Spinal cord (tissue), 10 donors: ENCODE measurements around the gene CLCNKA. TPM values are rescaled to one million over a fixed set of nuclear protein-coding genes. Genes with fewer than 3 reads are reported as not detected.

Experiments
- DNase-seq, 6 donors: peaks; one replicate each; pipeline versions ENCODE4 v3.0.0 to v3.0.0-alpha.2; 2013 to 2015; ENCODE audit warnings: low spot score in 6 of 6, low read depth in 4 of 6
- H3K27ac ChIP-seq: one replicate; pipeline ENCODE4 v1.5.1; 2013; ENCODE audit warnings: low read depth, low read length, control low read depth
- H3K27me3 ChIP-seq: one replicate; pipeline ENCODE4 v1.6.1; 2013; ENCODE audit warnings: low read length; ENCODE audit not compliant: control insufficient read depth, insufficient read depth
- H3K36me3 ChIP-seq: one replicate; pipeline ENCODE4 v1.6.1; 2013; ENCODE audit warnings: low read length; ENCODE audit not compliant: control insufficient read depth, insufficient read depth
- H3K4me1 ChIP-seq: one replicate; pipeline ENCODE4 v1.6.1; 2013; ENCODE audit warnings: low read length; ENCODE audit not compliant: control insufficient read depth, insufficient read depth
- H3K4me3 ChIP-seq: one replicate; pipeline ENCODE4 v1.5.1; 2013; ENCODE audit warnings: low read depth, low read length, control low read depth
- H3K9me3 ChIP-seq: one replicate; pipeline ENCODE4 v1.6.1; 2013; ENCODE audit warnings: low read length; ENCODE audit not compliant: control insufficient read depth, insufficient read depth
- WGBS: methylation state at CpG from one replicate; pipeline ENCODE4 v1.1.5; 2013; ENCODE audit warnings: missing lambda C conversion rate; ENCODE audit not compliant: insufficient coverage; 5-methylcytosine and 5-hydroxymethylcytosine counted together
- polyA plus RNA-seq, 2 donors: library from polyadenylated mRNA; unstranded; fragments of 120-200 nt; gene quantifications; one replicate each; pipeline ENCODE4 v1.2.1, GENCODE V29; 2013; ENCODE audit not compliant: insufficient read length in 2 of 2
- total RNA-seq, 2 donors: library from RNA; depleted of rRNA in 1 of 2; stranded (reverse); fragments of 120-200 nt in 1 of 2; fragments of >200 nt in 1 of 2; gene quantifications; one replicate each; pipeline versions ENCODE4 v1.2.3 to v1.2.4, GENCODE V29; 2013 to 2014
- donor health status: healthy.

CLCNKA gene
- total and polyA plus RNA-seq, 4 donors: 0.10 to 1.8 (median 1.0) TPM; not detected in 1

DNA sequence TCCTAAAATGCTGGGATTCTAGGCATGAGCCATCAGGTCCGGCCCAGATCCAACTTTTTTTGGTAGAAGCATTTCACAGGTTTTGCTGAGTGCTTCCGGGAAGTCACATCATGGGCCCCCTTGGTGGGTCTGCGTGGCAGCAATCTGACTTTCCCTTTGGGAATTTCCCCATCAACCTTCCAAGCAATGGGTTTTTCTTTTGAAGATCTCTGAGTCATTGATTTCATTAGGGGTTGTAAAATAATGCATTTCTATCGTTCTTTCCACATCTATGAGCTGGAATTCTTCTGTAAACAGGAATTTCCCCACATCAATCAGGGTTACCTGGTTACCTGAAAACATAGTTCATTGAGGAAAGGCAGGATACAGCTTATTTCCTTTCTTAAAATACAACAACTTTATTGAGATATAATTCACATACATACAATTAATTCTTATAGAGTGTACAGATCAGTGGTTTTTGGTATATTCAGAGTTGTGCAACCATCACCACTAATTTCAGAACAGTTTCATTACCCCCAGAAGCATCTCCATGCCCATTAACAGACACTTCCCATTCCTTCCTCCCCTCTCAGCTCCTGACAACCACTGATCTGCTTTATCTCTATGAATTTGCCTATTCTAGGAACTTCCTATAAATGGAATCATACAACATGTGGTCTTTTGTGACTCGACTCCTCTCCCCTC, 36.1 kb upstream of the CLCNKA start:
- no peak overlapping the region for H3K27ac ChIP-seq
- no peak for DNase-seq
- no peaks in the 10 kb centered on the region for H3K4me1 ChIP-seq
- no peak overlapping the region for H3K4me3 ChIP-seq
- WGBS: 67% methylated on average over 4 of the region's 5 CpGs
- H3K27me3 ChIP-seq: no peaks in the 10 kb centered on the region
- H3K9me3 ChIP-seq: no peaks in the 10 kb centered on the region
- H3K36me3 ChIP-seq: no peaks in the 10 kb centered on the region

DNA sequence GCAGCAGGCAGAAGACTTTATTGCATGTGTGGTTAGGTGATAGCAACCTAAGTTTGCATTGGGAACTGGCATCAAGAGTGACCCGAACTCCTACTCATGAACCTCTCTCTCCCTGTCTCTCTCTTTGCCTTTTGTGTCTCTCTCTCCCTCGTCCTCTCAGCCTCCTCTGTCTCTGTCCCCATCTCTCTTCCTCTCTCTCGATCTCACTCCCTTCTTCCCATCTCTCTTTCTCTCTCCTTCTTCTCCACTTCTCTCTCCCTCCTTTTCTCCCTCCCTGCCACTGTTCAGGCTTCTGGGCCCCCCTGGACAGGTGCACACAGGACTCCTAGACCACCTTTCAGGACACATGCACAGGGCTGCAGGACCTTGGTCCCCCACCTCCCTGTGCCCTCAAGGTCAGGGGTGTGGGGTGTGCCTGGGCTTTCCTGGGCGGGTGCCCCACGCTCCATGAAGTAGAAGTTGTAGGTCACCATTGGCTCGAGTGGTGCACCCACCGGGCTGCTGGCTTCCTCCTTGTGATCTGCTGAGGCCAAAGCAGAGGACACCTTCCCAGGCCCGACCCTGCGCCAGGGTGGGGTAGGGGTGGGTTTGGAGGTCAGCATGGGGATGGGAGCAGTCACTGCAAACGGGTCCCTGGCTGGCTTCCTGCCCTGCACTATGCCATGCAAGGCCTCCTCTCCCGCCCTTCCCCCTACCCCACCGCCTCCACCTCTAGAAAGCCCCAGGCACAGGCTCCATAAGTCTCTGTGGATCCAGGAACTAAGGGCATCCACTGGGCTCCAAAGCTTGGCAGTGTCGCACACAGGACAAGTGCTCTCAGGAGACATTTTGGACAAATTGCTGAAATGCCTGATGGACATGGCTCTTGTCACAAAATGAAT, 32.7 kb upstream of the CLCNKA start:
- H3K9me3 ChIP-seq: no peaks in the 10 kb centered on the region
- no peak for DNase-seq
- H3K4me3 ChIP-seq: no peak overlapping the region
- WGBS: 89% methylated on average over 13 of the region's 13 CpGs
- no peaks in the 10 kb centered on the region for H3K36me3 ChIP-seq
- no peaks in the 10 kb centered on the region for H3K4me1 ChIP-seq
- no peaks in the 10 kb centered on the region for H3K27me3 ChIP-seq
- H3K27ac ChIP-seq: no peak overlapping the region

DNA sequence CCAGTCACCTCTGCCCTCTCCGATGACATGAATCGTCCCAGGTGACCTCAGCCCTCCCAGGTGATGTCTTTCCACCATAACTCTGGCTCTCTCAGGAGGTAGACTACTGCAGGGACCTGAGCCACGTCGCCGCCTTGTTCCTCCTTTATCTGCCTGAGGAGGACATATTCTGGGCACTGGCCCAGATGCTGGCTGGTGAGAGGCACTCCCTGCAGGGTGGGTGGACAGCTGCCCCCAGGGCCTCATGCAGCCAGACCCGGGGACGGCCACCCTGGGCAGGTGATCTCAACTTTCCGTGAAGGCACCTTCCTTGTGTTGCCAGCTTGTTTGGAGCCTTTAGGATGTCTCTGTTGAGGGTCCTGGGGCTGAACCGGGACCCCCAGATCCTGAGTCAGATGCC, 32.1 kb upstream of the CLCNKA start:
- H3K27me3 ChIP-seq: no peaks in the 10 kb centered on the region
- H3K4me3 ChIP-seq: no peak overlapping the region
- H3K27ac ChIP-seq: no peak overlapping the region
- no peaks in the 10 kb centered on the region for H3K4me1 ChIP-seq
- no peak for DNase-seq
- 76% methylated on average over 9 of the region's 9 CpGs for WGBS
- H3K36me3 ChIP-seq: no peaks in the 10 kb centered on the region
- no peaks in the 10 kb centered on the region for H3K9me3 ChIP-seq

DNA sequence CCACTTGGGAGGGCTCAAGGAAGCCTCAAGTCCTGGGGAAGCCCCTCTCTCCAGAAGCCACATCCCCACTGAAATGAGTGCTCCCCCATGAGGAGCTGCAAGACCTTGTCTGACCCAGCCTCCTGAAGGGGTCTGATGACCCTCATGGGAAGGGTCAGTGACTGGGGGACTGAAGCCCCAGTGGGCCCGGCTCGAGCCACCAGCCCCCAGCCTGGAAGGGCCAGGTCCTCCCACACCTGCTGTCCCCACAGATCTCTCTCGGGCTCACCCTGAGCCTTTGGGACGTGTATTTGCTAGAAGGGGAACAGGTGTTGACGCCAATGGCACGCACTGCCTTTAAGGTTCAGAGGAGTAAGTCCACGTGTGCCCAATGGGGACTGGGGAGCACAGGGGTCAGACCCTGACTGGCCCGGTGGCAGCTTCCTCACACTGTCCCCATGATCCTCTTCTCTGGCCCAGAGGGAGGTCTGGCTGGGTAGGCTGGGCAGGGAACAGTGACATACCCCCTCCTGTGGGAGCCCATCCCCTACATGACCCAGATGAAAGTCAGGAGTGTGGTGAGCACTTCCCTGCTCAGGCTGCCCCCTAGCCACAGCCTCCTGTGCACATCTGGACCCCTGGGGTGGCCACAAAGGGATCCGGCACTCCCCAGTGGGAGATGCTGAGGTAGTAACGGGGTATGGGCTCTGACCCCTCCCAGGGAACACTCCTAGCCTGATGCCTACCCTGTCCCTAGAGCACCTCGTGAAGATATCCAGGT, 30.2 kb upstream of the CLCNKA start:
- Histone ChIP-seq H3K4me3 (no peak overlapping the region), H3K27ac (no peak overlapping the region), H3K4me1 (no peaks in the 10 kb centered on the region), H3K27me3 (no peaks in the 10 kb centered on the region), H3K9me3 (no peaks in the 10 kb centered on the region), H3K36me3 (no peaks in the 10 kb centered on the region)
- WGBS: 96% methylated on average over 9 of the region's 11 CpGs
- DNase-seq: no peak

DNA sequence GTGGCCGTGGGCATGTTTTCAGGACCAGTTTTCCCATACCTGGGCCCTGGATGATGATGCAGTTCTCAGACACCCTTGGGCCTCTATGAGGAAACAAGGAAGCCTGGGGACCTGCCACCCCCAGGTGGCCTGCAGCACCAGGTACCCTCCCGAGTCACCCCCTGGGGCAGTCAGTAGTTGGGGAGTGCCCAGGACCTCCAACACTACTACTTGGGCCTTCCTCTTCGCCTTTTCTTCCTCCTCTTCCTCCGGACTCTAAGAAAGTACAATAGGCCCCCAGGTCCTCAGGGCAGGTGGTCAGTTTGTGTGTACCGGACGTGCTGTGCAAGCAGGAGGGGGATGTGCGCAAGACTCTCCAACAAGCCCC, 29.7 kb upstream of the CLCNKA start:
- H3K4me1 ChIP-seq: no peaks in the 10 kb centered on the region
- no peaks in the 10 kb centered on the region for H3K27me3 ChIP-seq
- WGBS: 91% methylated on average over 5 of the region's 7 CpGs
- H3K9me3 ChIP-seq: no peaks in the 10 kb centered on the region
- no peak overlapping the region for H3K4me3 ChIP-seq
- DNase-seq: no peak
- no peaks in the 10 kb centered on the region for H3K36me3 ChIP-seq
- H3K27ac ChIP-seq: no peak overlapping the region

DNA sequence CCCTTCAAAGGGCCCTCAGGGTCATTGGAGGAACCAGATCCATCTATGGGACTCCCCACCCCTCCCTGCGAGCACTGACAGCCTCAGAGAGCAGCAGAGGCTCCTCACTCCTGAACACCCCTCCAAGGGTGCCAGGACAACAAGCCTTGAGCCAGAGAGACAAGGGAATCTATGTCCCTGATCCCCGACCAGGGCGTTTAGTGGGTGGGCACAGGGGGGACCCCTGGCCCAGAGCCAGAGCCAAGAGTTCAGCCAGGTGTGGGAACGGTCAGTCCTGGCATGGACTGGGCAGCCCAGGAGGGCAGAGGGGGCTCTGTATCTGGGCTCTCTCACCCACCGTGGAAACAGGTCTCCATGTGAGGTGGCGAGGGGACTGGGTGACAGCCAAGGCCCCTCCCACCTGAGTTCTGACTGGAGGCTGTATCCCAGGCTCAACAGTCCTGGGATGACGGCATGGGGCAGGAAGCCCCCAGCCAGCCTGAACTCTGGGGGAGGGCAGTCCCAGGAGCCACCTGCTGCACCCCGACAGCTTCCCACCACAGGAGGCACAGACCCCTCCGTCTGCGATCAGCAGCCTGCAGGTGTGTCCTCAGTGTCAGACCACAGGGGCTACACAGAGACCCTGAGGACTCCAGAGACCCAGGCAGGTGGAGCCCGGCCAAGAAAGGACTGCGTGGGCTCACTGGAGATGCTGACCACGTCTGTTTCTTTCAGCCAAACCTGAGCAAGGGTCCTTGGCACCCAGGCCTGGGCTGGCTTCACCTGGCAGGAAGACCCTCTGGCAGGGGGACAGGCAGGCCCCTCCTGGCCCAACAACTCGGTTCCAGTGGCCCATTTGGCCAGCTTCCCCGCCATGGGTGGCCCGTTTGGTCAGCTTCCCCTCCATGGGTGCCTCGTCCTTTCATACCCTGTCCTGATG, 29.0 kb upstream of the CLCNKA start:
- Histone ChIP-seq H3K4me1 (no peaks in the 10 kb centered on the region), H3K27me3 (no peaks in the 10 kb centered on the region), H3K4me3 (no peak overlapping the region), H3K9me3 (no peaks in the 10 kb centered on the region), H3K27ac (no peak overlapping the region), H3K36me3 (no peaks in the 10 kb centered on the region)
- no peak for DNase-seq
- 78% methylated on average over 17 of the region's 17 CpGs for WGBS

DNA sequence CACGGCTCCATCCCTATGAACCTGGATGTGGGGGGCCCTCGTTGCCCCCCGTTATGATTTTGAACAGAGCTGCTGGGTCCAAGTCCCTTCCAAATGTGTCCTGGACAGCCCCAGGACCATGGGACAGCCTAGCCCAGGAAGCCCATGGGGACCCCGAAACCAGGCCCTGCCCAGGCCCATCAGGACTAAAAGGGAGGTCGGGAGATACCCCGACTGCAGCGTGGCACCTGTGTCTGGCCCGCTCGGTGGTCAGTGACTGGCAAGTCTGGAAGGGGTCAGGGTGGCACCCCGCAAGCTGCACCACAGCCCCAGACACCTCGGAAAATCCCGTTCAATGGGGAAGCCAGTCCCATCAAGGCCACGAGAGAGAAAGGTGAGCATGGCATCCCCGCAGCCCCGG, 28.2 kb upstream of the CLCNKA start:
- DNase-seq: no peak
- WGBS: 89% methylated on average over 15 of the region's 15 CpGs

DNA sequence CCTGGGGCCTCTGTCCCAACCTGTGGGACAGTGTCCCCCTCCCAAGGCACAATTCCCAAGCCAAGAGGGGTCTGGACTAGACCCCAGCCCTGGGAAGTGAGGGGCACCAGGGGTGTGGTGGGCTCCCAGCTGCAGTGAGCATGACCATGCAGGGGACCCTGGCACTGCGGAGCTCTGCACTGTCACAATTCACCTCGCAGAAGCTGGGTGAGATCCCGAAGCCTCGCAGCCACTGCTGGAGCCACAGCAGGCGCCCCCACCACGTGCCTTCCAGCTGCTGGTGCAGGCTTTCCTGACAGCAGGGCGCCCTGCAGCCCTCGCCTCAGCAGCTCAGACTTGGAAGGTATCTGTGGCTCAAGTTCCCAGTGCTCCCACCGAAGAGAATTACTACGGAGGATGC, 27.8 kb upstream of the CLCNKA start:
- no peaks in the 10 kb centered on the region for H3K9me3 ChIP-seq
- no peak overlapping the region for H3K4me3 ChIP-seq
- DNase-seq: no peak
- no peaks in the 10 kb centered on the region for H3K27me3 ChIP-seq
- H3K4me1 ChIP-seq: no peaks in the 10 kb centered on the region
- no peaks in the 10 kb centered on the region for H3K36me3 ChIP-seq
- WGBS: 93% methylated on average over 10 of the region's 10 CpGs
- no peak overlapping the region for H3K27ac ChIP-seq

More for the DNA sequence above, 28.2 kb upstream of the CLCNKA start:
- H3K27me3 ChIP-seq: no peaks in the 10 kb centered on the region
- H3K9me3 ChIP-seq: no peaks in the 10 kb centered on the region
- no peak overlapping the region for H3K27ac ChIP-seq
- H3K36me3 ChIP-seq: no peaks in the 10 kb centered on the region
- H3K4me1 ChIP-seq: no peaks in the 10 kb centered on the region
- no peak overlapping the region for H3K4me3 ChIP-seq
